HG02885 (cell line): Measurements from ENCODE around the gene CRY1.
"Not testable (repeated sequence)": the region's sequence is repeated elsewhere in the genome, so short reads cannot be mapped to it uniquely, and the experiment has no call there.

ENCODE experiments used
- ATAC-seq: cut with Tn5 transposase; IDR thresholded peaks from one replicate; pipeline ENCODE4 v1.9.1; 2021; ENCODE audit warnings: mild to moderate bottlenecking; ENCODE audit not compliant: unreplicated experiment, poor library complexity

The CRY1 gene

DNA sequence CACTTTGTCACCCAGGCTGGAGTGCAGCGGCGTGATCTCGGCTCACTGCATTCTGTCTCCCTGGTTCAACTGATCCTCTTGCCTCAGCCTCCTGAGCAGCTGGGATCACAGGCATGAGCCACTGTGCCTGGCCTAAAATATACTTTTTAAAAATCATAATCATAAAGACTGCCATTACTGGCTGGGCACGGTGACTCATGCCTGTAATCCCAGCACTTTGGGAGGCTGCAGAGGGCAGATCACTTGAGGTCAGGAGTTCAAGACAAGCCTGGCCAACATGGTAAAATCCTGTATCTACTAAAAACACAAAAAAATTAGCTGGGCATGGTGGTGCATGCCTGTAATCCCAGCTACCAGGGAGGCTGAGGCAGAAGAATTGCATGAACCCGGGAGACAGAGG, 20.1 kb downstream of the CRY1 start:
- not testable (repeated sequence) for ATAC-seq

DNA sequence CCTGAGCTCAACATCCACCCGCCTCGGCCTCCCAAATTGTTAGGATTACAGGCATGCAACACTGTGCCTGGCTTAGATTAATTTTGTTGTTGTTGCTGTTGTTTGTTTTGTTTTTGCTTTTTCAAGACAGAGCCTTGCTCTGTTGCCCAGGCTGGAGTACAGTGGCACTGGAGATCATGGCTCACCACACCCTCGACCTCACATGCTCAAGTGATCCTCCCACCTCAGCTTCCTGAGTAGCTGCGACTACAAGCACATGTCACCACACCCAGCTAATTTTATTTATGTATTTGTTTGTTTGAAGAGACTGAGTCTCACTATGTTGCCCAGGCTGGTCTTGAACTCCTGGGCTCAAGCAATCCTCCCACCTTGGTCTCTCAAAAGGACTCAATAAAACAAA, 26.7 kb downstream of the CRY1 start:
- ATAC-seq: no peak

DNA sequence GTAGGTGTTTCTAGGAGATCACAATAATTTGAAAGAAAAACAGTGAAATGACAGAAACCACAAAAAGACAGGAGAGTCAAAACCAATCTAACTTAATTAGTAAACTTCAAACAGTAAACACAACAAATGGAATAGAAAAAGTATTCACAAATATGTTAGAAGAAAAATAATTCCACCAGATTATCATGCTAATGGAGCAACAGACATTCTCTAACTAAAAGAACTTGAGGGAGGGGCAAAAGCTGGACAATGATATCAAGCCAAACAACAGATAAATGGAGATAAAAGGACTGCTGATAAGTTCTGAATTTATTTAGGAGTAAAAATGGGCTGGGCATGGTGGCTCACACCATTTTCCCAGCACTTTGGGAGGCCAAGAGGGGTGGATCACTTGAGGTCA, 28.7 kb downstream of the CRY1 start:
- ATAC-seq: no peak

DNA sequence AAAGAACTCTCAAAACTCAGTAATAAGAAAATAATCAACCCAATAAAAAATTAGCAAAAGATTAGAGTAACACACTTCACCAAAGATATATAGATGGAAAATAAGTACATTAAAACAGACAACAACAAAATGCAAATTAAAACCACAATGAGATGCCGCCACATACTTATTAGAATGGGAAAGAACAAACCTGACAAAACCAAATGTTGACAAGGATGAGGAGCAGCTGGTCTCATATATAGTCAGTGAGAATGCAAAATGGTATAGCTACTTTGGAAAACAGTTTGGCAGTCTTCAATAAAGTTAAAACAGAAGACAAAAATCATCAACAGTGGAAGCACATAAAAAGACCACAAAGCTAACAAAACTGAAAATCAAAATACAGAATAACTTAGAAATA, 29.1 kb downstream of the CRY1 start:
- ATAC-seq: no peak

DNA sequence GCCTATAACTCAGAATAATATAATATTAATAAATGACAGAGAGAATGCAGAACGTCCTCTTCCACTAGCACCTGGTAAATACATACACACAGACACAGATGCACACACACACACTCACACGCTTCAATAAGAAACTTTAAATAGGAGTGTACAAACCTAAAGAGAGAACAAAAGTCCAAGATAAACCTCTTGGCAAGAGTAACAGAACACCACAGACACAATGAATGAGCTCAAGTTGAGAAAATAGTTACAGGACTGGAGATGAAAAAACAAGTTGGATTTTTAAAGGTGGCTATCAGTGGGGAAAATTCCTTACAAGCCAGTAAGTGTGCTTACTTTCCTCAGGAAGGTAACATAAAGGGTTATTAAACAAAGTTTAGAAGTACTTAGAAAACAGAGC, 35.2 kb downstream of the CRY1 start:
- no peak for ATAC-seq

DNA sequence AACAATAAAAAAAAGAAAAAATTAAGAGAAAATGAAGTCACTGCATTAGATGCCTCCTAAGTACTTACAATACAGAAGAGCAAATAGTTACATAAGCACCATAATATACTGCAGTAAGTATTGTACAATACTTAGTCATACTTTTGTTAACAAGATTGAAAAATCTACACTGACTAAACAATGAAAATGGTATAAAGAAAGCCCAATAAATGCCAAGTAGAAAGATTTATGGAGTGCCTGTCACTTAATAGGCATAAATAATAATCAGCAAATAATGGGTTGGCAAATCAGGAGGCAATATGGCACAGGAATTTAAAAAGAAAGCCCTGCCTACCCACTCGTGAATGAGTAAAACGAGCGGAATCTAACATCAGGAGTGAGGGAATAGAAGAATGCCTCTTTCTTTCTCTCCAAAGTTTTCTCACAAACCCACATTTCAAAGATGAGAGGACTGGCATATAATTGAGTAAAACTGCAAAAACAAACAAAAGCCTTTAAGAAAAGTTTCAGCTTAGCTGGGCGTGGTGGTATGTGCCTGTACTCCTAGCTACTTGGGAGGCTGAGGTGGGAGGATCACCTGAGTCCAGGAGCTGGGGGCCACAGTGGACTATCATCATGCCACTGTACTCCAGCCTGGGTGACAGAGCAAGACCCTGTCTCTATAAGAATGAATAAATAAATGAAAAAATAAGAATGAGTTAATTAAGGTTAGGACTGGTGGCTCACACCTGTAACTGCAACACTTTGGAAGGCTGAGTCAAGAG, 36.1 kb downstream of the CRY1 start:
- no peak for ATAC-seq

DNA sequence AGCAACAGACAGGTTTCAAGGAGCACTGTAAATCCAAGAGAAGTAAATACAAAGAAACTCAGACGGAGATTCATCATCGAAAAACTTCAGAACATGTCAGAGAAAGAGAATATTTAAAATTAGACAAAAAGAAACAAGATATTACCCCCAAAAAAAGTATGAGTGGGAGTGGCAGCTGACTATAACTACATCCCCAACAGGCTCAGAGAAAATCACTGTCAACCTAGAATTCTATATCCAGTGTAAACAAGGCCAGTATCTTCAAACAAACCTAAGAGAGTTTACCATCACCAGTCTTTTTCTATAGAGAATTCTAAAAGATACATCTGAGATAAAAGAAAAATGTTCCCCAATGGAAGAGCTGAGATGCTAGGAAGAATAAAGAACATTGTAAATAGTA, 39.6 kb downstream of the CRY1 start:
- no peak for ATAC-seq

DNA sequence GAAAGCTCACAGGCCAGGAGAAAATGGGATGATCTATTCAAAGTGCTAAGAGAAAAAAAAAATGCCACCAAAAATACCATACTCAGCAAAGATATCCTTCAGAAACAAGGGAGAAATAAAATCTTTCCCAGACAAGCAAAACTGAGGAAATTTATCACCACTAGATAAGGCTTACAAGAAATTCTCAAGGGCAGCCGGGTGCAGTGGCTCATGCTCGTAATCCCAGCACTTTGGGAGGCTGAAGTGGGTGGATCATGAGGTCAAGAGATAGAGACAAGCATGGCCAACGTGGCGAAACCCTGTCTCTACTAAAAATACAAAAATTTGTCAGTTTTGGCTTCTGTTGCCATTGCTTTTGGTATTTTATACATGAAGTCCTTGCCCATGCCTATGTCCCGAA, 48.2 kb downstream of the CRY1 start:
- no peak for ATAC-seq

DNA sequence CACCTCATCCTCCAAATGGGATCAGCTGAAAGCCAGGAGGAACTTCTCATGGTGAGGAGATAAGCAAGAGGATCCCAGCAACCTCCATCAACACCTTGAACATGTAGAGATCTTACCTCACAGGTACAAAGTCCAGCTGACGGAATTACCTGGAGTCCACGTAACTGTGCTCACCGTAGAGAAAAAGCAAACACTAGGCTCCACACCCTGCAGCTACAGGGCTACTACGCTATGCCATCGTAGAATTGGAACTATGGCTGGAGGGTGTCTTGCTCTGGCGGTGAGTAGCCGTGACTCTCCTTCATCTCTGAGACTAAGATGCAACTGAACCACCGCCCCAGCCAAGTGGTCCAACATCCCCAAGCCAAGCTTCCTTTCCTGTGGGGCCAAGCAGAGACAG, 50.5 kb downstream of the CRY1 start:
- ATAC-seq: no peak

DNA sequence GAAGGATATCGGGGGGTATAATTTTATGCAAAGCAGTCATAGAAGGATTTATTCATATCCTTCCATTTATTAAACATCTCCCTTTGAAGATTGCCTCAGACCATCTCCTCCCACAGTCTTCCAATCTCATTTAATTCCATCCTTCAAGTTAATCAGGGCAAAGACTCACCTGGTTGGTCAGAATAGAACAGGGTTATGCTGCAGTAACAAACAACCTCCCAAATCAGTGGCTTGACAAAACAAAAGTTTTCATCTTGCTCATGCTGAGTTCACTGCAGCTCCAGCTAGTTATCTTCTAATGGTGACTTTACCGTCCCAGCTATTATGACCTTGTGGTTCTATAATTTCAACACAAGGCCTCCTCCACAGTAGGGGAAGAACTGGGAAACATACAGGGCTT, 57.6 kb downstream of the CRY1 start:
- no peak for ATAC-seq

DNA sequence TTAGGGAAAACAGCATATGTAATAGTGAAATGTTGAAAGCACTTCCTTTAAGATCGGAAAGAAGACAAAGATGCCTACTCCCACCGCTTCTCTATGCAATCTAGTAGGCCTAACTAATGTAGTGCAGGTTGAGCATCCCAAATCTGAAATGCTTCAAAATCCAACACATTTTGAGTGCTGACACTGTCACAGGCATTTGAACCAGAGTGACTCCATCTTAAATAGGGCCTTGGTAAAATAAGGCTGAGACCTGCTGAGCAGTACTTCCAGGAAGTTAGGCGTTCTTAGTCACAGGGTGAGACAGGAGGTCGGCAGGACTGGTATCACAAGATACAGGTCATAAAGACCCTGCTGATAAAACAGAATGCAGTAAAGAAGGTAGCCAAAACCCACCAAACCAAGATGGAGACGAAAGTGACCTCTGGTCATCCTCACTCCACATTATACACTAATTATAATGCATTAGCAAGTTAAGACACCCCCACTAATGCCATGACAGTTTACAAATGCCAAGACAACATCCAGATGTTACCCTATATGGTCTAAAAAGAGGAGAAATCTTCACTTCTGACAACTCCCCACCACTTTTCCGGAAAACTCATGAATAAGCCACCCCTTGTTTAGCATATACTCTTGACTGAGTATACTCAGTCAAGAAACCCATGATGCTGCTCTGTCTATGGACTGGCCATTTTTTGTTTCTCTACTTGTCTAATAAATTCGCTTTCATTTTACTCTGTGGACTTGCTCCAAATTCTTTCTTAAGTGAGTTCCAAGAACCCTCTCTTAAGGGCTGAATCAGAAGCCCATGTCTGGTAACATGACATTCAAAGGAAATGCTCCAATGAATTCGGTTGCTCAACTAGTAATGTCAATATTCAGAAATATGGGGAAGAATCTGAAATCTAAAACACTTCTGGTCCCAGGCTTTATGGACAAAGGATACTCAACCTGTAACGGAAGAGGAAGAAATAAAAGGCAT, 59.3 kb downstream of the CRY1 start:
- ATAC-seq: no peak

DNA sequence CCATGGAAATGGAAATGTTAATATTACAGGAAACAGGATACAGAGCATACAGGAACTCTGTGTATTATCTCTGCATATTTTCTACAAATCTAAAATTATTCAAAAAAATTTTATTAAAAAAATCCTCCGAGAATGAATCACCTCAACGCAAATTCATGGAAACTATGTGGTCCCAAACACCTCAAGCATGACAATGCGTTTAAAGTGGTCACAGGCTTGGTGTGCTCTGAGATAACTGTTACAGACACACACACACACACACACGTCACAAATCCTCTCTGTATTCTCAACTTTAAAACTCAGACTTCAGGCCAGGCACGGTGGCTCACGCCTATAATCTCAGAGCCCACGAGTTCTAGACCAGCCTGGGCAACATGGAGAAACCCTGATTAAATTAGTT, 61.1 kb downstream of the CRY1 start:
- ATAC-seq: no peak

DNA sequence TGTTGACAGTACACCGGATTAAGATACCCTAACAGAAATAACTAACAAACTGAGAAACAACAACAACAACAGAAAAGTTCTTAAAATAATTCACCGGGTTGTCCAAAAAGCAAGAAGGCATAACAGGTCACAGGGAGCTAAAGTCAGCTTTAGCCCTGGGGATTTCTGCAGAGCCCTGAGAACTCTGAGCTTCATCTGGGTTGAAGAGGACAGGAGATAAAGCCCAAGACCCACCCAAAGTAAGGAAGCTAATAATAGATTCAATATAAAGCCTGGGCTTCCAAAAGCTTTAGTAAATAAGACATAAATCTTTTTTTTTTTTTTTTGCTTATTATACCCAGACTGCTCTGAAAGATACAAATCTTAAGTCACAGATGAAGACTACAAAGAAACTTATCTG, 62.3 kb downstream of the CRY1 start:
- no peak for ATAC-seq

DNA sequence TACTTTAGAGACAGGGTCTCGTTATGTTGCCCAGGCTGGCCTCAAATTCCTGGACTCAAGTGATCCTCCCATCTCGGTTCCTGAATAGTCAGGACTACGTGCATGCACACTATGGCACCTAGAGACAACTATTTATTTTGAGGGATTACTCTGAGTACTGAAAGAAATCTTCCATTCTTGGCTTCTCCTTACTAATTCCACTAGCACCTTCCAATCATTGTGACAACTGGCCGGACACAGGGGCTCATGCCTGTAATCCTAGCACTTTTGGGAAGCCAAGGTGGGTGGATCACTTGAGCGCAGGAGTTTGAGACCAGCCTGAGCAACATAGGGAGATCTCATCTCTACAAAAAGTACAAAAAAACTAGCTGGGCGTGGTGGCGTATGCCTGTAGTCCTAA, 64.3 kb downstream of the CRY1 start:
- ATAC-seq: no peak

DNA sequence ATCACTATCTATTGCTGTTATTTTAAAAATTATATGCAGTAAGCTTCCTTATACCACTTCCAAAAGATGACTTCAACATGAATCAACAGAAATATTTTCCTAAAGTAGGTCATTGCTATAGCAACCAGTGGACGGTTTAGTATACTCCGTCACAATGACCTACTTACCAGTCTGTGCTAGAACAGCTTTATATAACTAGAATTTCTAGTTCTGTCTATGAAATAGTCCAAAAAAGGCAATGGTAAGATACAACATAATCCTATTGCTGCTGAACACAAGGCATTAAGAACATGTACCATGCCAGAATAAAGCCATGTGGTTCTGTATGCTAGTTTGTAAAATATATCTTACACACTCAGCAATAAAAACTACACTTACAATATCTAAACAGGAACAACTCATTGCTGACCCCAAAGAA, 65.7 kb downstream of the CRY1 start:
- no peak for ATAC-seq

DNA sequence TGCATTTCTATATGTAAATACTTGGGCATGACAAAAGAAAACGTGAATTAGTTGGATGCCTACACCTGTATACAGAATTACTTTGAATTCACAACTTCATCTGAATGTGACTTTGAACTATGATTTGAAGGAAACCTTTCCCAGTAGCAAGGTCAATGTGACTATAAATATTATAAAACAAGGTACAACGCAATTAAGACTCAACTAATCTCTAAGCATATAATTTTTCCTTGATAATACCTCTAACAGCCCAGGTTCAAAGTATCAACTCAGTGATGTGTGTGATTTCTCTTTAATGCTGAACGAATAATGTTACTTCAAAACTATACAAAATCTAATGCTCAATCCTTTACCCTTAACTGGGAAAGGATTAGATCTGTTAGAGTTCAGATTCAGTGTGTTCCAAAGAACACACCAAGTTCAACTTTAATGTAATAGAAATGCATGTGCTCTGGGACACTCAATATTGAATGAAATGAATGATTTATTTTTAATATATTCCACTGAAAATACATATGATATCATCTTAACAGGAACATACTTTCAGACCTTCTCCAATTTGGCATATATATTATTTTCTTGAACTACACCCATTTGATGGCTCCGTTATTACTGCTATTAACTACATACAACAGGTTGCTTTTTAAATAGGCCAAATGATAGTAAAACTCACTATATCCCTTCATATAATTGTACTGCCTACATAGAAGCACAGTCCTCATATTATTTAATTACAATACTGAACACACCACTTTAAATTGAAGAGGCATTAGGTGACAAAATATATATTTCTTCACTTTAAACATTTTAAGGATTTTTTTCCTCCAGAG, 66.3 kb downstream of the CRY1 start:
- no peak for ATAC-seq

DNA sequence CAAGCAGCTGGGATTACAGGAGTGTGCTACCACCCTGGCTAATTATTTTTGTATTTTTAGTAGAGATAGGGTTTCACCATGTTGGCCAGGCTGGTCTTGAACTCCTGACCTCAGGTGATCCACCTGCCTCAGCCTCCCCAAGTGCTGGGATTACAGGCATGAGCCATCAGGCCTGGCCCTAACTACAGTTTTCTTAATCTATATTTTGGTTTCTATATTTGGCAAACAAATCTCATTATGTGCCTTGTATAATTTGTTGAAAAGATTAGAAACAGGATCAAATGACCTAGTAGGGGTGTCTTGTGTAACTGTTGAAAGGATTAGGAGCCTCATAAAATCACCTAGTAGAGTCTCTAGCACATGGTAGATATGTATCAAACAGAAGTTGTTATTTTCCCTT, 67.0 kb downstream of the CRY1 start:
- not testable (repeated sequence) for ATAC-seq

DNA sequence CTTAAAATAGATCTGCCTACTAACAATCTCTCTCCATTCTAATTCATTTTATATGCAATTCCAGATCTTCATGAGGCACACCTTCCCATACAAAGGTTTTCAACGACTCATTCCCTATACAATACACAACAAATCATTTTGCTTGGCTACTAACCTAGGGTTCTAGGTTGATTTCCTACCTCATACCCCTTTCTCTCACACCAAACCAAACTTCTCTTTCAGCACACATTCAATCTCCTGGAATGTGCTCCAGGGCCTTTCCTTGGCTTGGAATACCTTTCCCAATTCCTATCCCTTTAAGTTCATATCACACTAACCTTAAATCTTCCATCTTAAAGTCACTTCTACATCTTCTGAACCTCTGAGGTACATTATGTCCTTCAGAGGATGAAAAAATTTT, 67.7 kb downstream of the CRY1 start:
- ATAC-seq: no peak

DNA sequence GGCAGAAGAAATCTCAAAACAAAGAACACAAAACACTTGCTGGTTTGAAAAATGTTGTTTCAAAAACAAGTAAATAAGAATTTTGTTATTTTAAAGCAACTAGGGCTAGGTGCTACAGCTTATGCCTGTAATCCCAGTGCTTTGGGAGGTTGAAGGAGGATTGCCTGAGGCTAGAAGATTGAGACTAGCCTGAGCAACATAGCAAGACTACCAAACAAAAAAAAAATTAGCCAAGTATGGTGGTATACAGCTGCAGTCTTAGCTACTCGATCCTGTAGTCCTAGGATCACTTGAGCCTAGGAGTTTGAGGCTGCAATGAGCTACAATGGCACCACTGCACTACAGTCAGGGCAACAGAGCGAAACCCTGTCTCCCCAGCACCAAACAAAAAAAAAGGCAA, 73.8 kb downstream of the CRY1 start:
- no peak for ATAC-seq

DNA sequence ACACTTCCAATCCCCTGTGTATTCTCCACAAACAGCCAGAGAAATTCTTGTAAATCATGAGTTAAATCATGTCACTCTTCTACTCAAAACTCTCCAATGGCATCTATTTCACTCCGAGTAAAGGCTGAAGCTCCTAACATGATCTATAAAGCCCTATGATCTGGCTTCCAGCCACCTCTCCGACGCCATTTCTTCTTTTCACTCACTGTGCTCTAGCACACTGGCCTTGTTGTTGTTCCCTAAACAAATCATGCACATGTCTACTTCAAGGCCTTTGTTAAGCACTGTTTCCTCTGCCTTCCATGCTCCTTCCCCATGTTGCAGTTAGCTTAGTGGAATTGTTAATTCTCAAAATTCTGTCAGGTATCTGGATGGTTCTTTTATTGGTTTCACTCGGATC, 76.3 kb downstream of the CRY1 start:
- ATAC-seq: no peak

DNA sequence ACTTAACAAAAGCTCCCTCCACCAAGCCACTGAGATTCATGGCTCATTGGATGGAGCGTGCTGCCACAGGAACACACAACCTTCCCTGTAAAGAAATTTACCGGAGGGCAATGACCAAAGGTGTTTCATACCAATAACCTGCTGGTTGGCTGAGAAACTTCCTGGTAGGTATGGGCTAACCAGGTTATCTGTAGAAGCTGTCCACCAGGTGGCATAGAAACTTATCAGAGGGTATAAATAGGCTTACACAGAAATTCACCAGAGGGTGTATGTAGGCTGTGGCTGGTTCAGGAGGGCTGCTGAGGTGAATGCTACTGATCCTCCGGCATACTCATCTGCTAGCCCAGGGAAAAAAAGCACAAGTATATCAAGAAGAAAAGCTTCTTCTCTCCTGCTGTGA, 79.3 kb downstream of the CRY1 start:
- no peak for ATAC-seq
